Neural cell (in vitro differentiated cells): Measurements from ENCODE around the gene LAPTM4A. TPM values are rescaled to one million over a fixed set of nuclear protein-coding genes. Genes with fewer than 3 reads are reported as not detected.

Experiments used
- H2AFZ ChIP-seq: fragments of 200-600, 300-800 bp; sonication (generic), shearing (Covaris generic); 2 replicates; pipeline ENCODE4 v1.6.0; 2014; ENCODE audit warnings: low read depth, mild to moderate bottlenecking, antibody characterized with exemption, low read length, moderate library complexity
- H3F3A ChIP-seq: fragments of 200-600 bp; shearing (Covaris generic); 2 replicates; pipeline ENCODE4 v1.6.1; 2016; ENCODE audit warnings: mild to moderate bottlenecking, moderate library complexity, mixed read lengths, antibody characterized with exemption, low read length; ENCODE audit not compliant: insufficient read depth, poor library complexity, severe bottlenecking
- H3K27ac ChIP-seq: fragments of 200-600, 300-800 bp; sonication (generic), shearing (Covaris generic); 2 replicates; pipeline ENCODE4 v1.5.1; 2014; ENCODE audit warnings: mild to moderate bottlenecking, low read length, moderate library complexity
- H3K27me3 ChIP-seq: fragments of 300-800, 200-600 bp; sonication (generic), shearing (Covaris generic); 2 replicates; pipeline ENCODE4 v1.6.0; 2014; ENCODE audit warnings: mild to moderate bottlenecking, low read depth, low read length, moderate library complexity; ENCODE audit not compliant: insufficient read depth
- H3K36me3 ChIP-seq: fragments of 300-800, 200-600 bp; sonication (generic), shearing (Covaris generic); 2 replicates; pipeline ENCODE4 v1.5.1; 2014; ENCODE audit warnings: mild to moderate bottlenecking, antibody characterized with exemption, low read length, moderate library complexity; ENCODE audit not compliant: insufficient read depth
- H3K4me2 ChIP-seq: fragments of 300-800, 200-600 bp; sonication (generic), shearing (Covaris generic); 2 replicates; pipeline ENCODE4 v1.6.0; 2014; ENCODE audit warnings: mild to moderate bottlenecking, low read length
- H3K4me3 ChIP-seq: fragments of 300-800, 200-600 bp; sonication (generic), shearing (Covaris generic); 2 replicates; pipeline ENCODE4 v1.5.1; 2014; ENCODE audit warnings: mild to moderate bottlenecking, low read length, moderate library complexity
- H3K79me2 ChIP-seq: fragments of 200-600 bp; shearing (Covaris generic); replicated peaks from 2 replicates; pipeline ENCODE4 v1.6.0; 2014; ENCODE audit warnings: mild to moderate bottlenecking, low read length, moderate library complexity; ENCODE audit not compliant: insufficient read depth
- H3K9ac ChIP-seq: fragments of 300-800, 200-600 bp; sonication (generic), shearing (Covaris generic); 2 replicates; pipeline ENCODE4 v1.6.1; 2016; ENCODE audit warnings: mild to moderate bottlenecking, low read length, mixed read lengths
- H3K9me2 ChIP-seq: fragments of 200-600 bp; shearing (Covaris generic); 2 replicates; pipeline ENCODE4 v1.6.1; 2016; ENCODE audit warnings: mild to moderate bottlenecking, low read length, mixed read lengths; ENCODE audit not compliant: insufficient read depth
- H3K9me3 ChIP-seq: fragments of 200-600, 300-800 bp; sonication (generic), shearing (Covaris generic); 2 replicates; pipeline ENCODE4 v1.6.1; 2016; ENCODE audit warnings: mild to moderate bottlenecking, mixed run types, low read length, moderate library complexity, mixed read lengths
- H4K20me1 ChIP-seq: fragments of 200-600 bp; shearing (Covaris generic); 2 replicates; pipeline ENCODE4 v1.6.1; 2016; ENCODE audit warnings: mild to moderate bottlenecking, mixed run types; ENCODE audit not compliant: insufficient read depth
- EP300 ChIP-seq: fragments of 450-650 bp; conservative IDR thresholded peaks from 2 replicates; pipeline ENCODE4 v1.6.1; 2014; ENCODE audit warnings: antibody characterized with exemption, mild to moderate bottlenecking, moderate library complexity; ENCODE audit not compliant: poor library complexity, severe bottlenecking
- EZH2 ChIP-seq: fragments of 200-600, 300-800 bp; shearing (Covaris generic), sonication (generic); IDR thresholded peaks from 2 replicates; pipeline ENCODE4 v1.6.1; 2014; ENCODE audit warnings: antibody characterized with exemption, low read length, borderline replicate concordance, mild to moderate bottlenecking; ENCODE audit not compliant: insufficient read depth, poor library complexity, severe bottlenecking
- MXI1 ChIP-seq: fragments of 450-650 bp; conservative IDR thresholded peaks from 2 replicates; pipeline ENCODE4 v1.6.1; 2014; ENCODE audit warnings: antibody characterized with exemption, mild to moderate bottlenecking; ENCODE audit not compliant: poor library complexity, severe bottlenecking
- POLR2AphosphoS5 ChIP-seq: IDR thresholded peaks from 2 replicates; pipeline ENCODE4 v1.6.1; 2012
- RAD21 ChIP-seq: fragments of 450-650 bp; conservative IDR thresholded peaks from 2 replicates; pipeline ENCODE4 v1.6.1; 2014; ENCODE audit warnings: antibody characterized with exemption, mild to moderate bottlenecking, moderate library complexity
- SMC3 ChIP-seq: fragments of 450-650 bp; conservative IDR thresholded peaks from 2 replicates; pipeline ENCODE4 v1.6.1; 2014; ENCODE audit warnings: antibody characterized with exemption, mild to moderate bottlenecking, moderate library complexity; ENCODE audit not compliant: poor library complexity
- TAF1 ChIP-seq: IDR thresholded peaks from 2 replicates; pipeline ENCODE4 v1.6.1; 2012; ENCODE audit warnings: low read depth
- polyA plus RNA-seq: library from polyadenylated mRNA; depleted of rRNA; stranded (reverse); fragments of >200 nt; gene quantifications from 2 replicates; pipeline ENCODE4 v1.2.3, GENCODE V29; 2014
- TF ChIP-seq, protein P1 (sequence below): fragments of 450-650 bp; IDR thresholded peaks from 2 replicates; pipeline ENCODE4 v1.5.1; 2014; ENCODE audit warnings: antibody characterized with exemption, mild to moderate bottlenecking, moderate library complexity; ENCODE audit not compliant: poor library complexity, severe bottlenecking
- TF ChIP-seq, protein P2 (sequence below): IDR thresholded peaks from 2 replicates; pipeline ENCODE4 v1.6.1; 2012; ENCODE audit warnings: borderline replicate concordance

Gene LAPTM4A
- polyA plus RNA-seq, 1 donor from 2014 or later = 81.7 TPM

DNA sequence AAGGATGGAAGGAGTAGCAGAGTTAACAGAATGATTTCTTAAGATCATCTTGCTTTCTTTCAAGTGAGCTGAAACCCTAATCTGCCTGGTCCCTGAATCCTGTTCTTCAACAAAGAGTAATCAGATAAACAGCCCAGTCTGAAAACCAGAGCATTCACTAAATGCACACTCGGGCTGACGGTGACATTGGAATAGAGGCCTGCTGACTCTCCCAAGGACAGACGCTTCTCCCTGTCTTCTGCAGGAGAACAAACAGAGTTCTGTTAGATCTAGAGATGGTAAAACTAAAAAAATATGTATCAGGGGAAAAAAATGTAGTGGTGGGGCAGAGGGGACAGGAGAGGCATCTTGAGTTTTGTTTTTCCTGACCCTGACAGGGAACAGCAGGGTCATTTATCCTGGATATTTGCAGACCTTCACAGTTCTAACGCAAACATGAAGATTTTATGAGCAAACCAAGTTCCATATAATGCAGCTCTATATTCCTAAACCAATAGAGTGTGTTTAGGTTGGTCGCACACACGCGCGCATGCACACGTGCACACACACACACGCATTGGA is 46.3 kb downstream of the LAPTM4A start:
- Histone ChIP-seq H3K36me3 (no peaks in the 10 kb centered on the region), H2AFZ (no peak overlapping the region), H3K4me2 (no peak overlapping the region), H3K27ac (no peak overlapping the region), H3K79me2 (no peaks in the 10 kb centered on the region), H3K27me3 (no peaks in the 10 kb centered on the region), H3K9me3 (no peaks in the 10 kb centered on the region), H3K9ac (no peak overlapping the region), H3K9me2 (no peaks in the 10 kb centered on the region), H4K20me1 (no peaks in the 10 kb centered on the region), H3K4me3 (no peak overlapping the region), H3F3A (no peaks in the 10 kb centered on the region)
- TF ChIP-seq EP300 (no peak), SMC3 (no peak)
- TF ChIP-seq, protein P1, sequence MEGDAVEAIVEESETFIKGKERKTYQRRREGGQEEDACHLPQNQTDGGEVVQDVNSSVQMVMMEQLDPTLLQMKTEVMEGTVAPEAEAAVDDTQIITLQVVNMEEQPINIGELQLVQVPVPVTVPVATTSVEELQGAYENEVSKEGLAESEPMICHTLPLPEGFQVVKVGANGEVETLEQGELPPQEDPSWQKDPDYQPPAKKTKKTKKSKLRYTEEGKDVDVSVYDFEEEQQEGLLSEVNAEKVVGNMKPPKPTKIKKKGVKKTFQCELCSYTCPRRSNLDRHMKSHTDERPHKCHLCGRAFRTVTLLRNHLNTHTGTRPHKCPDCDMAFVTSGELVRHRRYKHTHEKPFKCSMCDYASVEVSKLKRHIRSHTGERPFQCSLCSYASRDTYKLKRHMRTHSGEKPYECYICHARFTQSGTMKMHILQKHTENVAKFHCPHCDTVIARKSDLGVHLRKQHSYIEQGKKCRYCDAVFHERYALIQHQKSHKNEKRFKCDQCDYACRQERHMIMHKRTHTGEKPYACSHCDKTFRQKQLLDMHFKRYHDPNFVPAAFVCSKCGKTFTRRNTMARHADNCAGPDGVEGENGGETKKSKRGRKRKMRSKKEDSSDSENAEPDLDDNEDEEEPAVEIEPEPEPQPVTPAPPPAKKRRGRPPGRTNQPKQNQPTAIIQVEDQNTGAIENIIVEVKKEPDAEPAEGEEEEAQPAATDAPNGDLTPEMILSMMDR = no peak

DNA sequence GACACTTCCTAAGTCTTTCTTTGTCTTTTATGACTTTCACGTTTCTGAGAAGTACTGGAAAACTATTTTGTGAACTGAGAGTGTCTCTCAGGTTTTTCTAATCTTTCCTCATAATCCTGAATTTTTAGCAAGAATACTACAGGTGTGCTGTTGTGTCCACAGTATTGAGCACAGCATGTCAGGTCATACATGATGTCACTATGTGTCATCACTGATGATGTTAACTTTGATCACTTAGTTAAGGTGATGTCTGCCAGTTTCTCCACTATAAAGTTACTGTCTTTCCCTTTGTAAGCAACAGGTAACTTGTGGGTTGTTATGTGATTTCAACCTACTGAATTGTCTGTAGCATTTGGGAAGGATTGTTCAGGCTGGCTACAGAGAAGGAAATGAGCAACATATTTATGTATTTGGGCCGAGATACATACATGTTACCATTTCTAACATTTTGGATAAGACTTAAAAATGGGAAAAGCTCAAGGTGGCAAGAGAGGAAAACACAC is 50.0 kb downstream of the LAPTM4A start:
- H2AFZ ChIP-seq = no peak overlapping the region
- no peak for TF ChIP-seq TAF1
- TF ChIP-seq, protein P1 = no peak
- no peaks in the 10 kb centered on the region for H3F3A ChIP-seq
- H3K27ac ChIP-seq = no peak overlapping the region
- H3K4me3 ChIP-seq = no peak overlapping the region
- H3K4me2 ChIP-seq = no peak overlapping the region
- no peaks in the 10 kb centered on the region for H3K27me3 ChIP-seq
- H3K9ac ChIP-seq = no peak overlapping the region
- no peaks in the 10 kb centered on the region for H3K36me3 ChIP-seq
- no peaks in the 10 kb centered on the region for H3K79me2 ChIP-seq
- no peaks in the 10 kb centered on the region for H3K9me3 ChIP-seq
- no peaks in the 10 kb centered on the region for H3K9me2 ChIP-seq
- H4K20me1 ChIP-seq = no peaks in the 10 kb centered on the region

DNA sequence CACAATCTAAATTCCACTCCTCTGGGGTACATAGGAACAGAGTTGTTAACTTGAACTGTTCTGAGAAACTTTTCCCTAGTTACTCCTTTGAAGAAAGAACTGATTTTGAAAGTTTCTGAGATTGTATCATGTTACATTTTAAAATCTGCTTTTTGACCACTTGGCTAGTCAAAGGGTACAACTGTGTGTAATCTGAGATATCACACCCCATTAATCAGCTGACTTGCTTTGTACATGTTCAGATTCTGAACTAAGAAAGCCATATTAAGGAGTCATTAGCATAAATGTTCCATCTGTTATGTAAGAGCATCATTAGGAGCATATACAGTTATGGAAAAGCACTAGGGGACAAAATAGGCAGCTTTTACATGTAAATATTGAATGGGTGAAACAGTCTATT is 57.7 kb downstream of the LAPTM4A start:
- Histone ChIP-seq H3K9me2 (no peaks in the 10 kb centered on the region), H4K20me1 (no peaks in the 10 kb centered on the region), H3K9me3 (no peaks in the 10 kb centered on the region), H3K79me2 (peaks cover 4% of the 10 kb centered on the region), H2AFZ (no peak overlapping the region), H3K4me2 (no peak overlapping the region), H3K4me3 (no peak overlapping the region), H3F3A (no peaks in the 10 kb centered on the region), H3K9ac (no peak overlapping the region), H3K36me3 (no peaks in the 10 kb centered on the region), H3K27ac (no peak overlapping the region), H3K27me3 (no peaks in the 10 kb centered on the region)
- TF ChIP-seq POLR2AphosphoS5 (no peak), RAD21 (no peak), SMC3 (no peak), EP300 (no peak), TAF1 (no peak), MXI1 (no peak), EZH2 (no peak)
- TF ChIP-seq, protein P1 = no peak
- TF ChIP-seq, protein P2, sequence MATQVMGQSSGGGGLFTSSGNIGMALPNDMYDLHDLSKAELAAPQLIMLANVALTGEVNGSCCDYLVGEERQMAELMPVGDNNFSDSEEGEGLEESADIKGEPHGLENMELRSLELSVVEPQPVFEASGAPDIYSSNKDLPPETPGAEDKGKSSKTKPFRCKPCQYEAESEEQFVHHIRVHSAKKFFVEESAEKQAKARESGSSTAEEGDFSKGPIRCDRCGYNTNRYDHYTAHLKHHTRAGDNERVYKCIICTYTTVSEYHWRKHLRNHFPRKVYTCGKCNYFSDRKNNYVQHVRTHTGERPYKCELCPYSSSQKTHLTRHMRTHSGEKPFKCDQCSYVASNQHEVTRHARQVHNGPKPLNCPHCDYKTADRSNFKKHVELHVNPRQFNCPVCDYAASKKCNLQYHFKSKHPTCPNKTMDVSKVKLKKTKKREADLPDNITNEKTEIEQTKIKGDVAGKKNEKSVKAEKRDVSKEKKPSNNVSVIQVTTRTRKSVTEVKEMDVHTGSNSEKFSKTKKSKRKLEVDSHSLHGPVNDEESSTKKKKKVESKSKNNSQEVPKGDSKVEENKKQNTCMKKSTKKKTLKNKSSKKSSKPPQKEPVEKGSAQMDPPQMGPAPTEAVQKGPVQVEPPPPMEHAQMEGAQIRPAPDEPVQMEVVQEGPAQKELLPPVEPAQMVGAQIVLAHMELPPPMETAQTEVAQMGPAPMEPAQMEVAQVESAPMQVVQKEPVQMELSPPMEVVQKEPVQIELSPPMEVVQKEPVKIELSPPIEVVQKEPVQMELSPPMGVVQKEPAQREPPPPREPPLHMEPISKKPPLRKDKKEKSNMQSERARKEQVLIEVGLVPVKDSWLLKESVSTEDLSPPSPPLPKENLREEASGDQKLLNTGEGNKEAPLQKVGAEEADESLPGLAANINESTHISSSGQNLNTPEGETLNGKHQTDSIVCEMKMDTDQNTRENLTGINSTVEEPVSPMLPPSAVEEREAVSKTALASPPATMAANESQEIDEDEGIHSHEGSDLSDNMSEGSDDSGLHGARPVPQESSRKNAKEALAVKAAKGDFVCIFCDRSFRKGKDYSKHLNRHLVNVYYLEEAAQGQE = no peak
